ENCODE results near the gene CDH3. TPM values are rescaled to one million over a fixed set of nuclear protein-coding genes. Genes with fewer than 3 reads are reported as not detected.

Gene CDH3
- total RNA-seq, 6 donors from 2014 or later: 3.6 to 12.3 (median 9.9) TPM

GRCh38 chr16:68659412-68660358 lies 14.6 kb downstream of the CDH3 start:
- Histone ChIP-seq H3K9me3 (no peaks in the 10 kb centered on the region), H3K4me3 (no peak overlapping the region), H3K36me3 (no peaks in the 10 kb centered on the region), H3K27ac (no peak overlapping the region), H3K4me1 (no peaks in the 10 kb centered on the region), H3K27me3 (no peaks in the 10 kb centered on the region)
- 49 to 63% methylated on average over 8 of the region's 8 CpGs for WGBS, 2 donors
- ATAC-seq (ENCODE audit: low FRiP score in 2 of 2): no peak
- no peak for DNase-seq
- TF ChIP-seq POLR2AphosphoS5 (IDR thresholded peaks at IDR 0.05) (no peak), EP300 (IDR thresholded peaks at IDR 0.05) (no peak), POLR2A (IDR thresholded peaks at IDR 0.05) (no peak), CTCF (IDR thresholded peaks at IDR 0.05) (no peak)

GRCh38 chr16:68660359-68660795 lies 15.3 kb downstream of the CDH3 start:
- no peak for DNase-seq
- 51 to 52% methylated on average over 6 of the region's 6 CpGs for WGBS, 2 donors
- ATAC-seq (ENCODE audit: low FRiP score in 2 of 2): no peak

GRCh38 chr16:68662035-68662434 lies 16.9 kb downstream of the CDH3 start:
- no peak overlapping the region for H3K4me3 ChIP-seq
- ATAC-seq (ENCODE audit: low FRiP score in 2 of 2): no peak

More at GRCh38 chr16:68660359-68660795, 15.3 kb downstream of the CDH3 start:
- Histone ChIP-seq H3K4me1 (no peaks in the 10 kb centered on the region), H3K27ac (no peak overlapping the region), H3K9me3 (no peaks in the 10 kb centered on the region), H3K27me3 (no peaks in the 10 kb centered on the region), H3K4me3 (no peak overlapping the region), H3K36me3 (no peaks in the 10 kb centered on the region)
- TF ChIP-seq POLR2AphosphoS5 (IDR thresholded peaks at IDR 0.05) (no peak), EP300 (IDR thresholded peaks at IDR 0.05) (no peak), POLR2A (IDR thresholded peaks at IDR 0.05) (no peak), CTCF (IDR thresholded peaks at IDR 0.05) (no peak)

GRCh38 chr16:68664297-68664696 lies 19.2 kb downstream of the CDH3 start:
- DNase-seq (no peak), ATAC-seq (ENCODE audit: low FRiP score in 2 of 2) (no peak)
- no peaks in the 10 kb centered on the region for H3K4me1 ChIP-seq
- no peaks in the 10 kb centered on the region for H3K27me3 ChIP-seq
- no peak overlapping the region for H3K27ac ChIP-seq
- no peak for TF ChIP-seq POLR2AphosphoS5 (IDR thresholded peaks at IDR 0.05)
- TF ChIP-seq CTCF (IDR thresholded peaks at IDR 0.05): no peak
- no peak for TF ChIP-seq EP300 (IDR thresholded peaks at IDR 0.05)
- TF ChIP-seq POLR2A (IDR thresholded peaks at IDR 0.05): no peak
- no peak overlapping the region for H3K4me3 ChIP-seq
- no peaks in the 10 kb centered on the region for H3K36me3 ChIP-seq
- H3K9me3 ChIP-seq: no peaks in the 10 kb centered on the region
- 80 to 86% methylated on average over 2 of the region's 2 CpGs for WGBS, 2 donors

More at GRCh38 chr16:68662035-68662434, 16.9 kb downstream of the CDH3 start:
- H3K9me3 ChIP-seq: no peaks in the 10 kb centered on the region
- H3K27me3 ChIP-seq: no peaks in the 10 kb centered on the region
- TF ChIP-seq CTCF (IDR thresholded peaks at IDR 0.05) (no peak), POLR2A (IDR thresholded peaks at IDR 0.05) (no peak), EP300 (IDR thresholded peaks at IDR 0.05) (no peak), POLR2AphosphoS5 (IDR thresholded peaks at IDR 0.05) (no peak)
- H3K36me3 ChIP-seq: no peaks in the 10 kb centered on the region
- DNase-seq: no peak
- H3K4me1 ChIP-seq: no peaks in the 10 kb centered on the region
- H3K27ac ChIP-seq: no peak overlapping the region
- WGBS, 2 donors: 93% methylated on average over 1 of the region's 1 CpG
